Measurements from ENCODE around the gene ABHD12B.

DNA sequence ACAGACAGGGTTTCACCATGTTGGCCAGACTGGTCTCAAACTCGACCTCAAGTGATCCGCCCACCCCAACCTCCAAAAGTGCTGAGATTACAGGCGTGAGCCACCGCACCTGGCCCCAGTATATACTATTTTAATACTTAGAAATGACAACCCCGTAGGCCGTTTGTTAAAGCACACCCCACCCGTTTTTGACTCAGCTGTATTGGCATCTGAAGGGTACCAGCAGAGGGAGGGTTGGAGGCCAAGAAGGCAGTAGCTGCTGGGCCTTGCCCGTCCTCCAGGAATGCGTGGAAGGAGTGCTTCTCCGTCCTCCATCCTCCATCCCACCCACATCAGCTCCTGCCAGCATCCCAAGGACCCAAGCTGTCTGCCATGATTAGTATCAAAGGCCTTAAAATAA, 34.6 kb upstream of the ABHD12B start:
- TF ChIP-seq POLR2A (IDR thresholded peaks at IDR 0.05; ENCODE audit: low read length): no peak
- no peak for TF ChIP-seq GATA1 (IDR thresholded peaks at IDR 0.05; ENCODE audit: low read depth, low read length)
